GM23338 (cell line): ENCODE data around the gene TMEM121. TPM values are rescaled to one million over a fixed set of nuclear protein-coding genes. Genes with fewer than 3 reads are reported as not detected.

Source experiments
- ATAC-seq: fragments of 200-7000 bp; cut with Tn5 transposase; 3 replicates; pipeline ENCODE4 v1.9.1; 2020
- DNase-seq: peaks from one replicate; pipeline ENCODE4 v3.0.0-alpha.2; 2015; ENCODE audit warnings: low spot score
- H2AFZ ChIP-seq: fragments of 200-600 bp; sonication (generic); 2 replicates; pipeline ENCODE4 v1.8.0; 2016; ENCODE audit warnings: antibody characterized with exemption, mild to moderate bottlenecking, moderate library complexity
- H3F3A ChIP-seq: fragments of 200-600 bp; sonication (generic); replicated peaks from 2 replicates; pipeline ENCODE4 v1.8.0; 2017; ENCODE audit warnings: antibody characterized with exemption, mixed run types, low read depth
- H3K27ac ChIP-seq: fragments of 200-600 bp; sonication (generic); 2 replicates; pipeline ENCODE4 v1.6.1; 2016; ENCODE audit warnings: low read depth
- H3K27me3 ChIP-seq: fragments of 200-600 bp; sonication (generic); 2 replicates; pipeline ENCODE4 v1.8.0; 2016; ENCODE audit warnings: mild to moderate bottlenecking, mixed run types, moderate library complexity; ENCODE audit not compliant: insufficient read depth
- H3K36me3 ChIP-seq: fragments of 200-600 bp; sonication (generic); 2 replicates; pipeline ENCODE4 v1.8.0; 2016; ENCODE audit warnings: mild to moderate bottlenecking; ENCODE audit not compliant: insufficient read depth
- H3K4me1 ChIP-seq: fragments of 200-600 bp; sonication (generic); 2 replicates; pipeline ENCODE4 v1.8.0; 2016; ENCODE audit warnings: mild to moderate bottlenecking, moderate library complexity; ENCODE audit not compliant: insufficient read depth
- H3K4me2 ChIP-seq: fragments of 200-600 bp; sonication (generic); 2 replicates; pipeline ENCODE4 v1.7.1; 2017; ENCODE audit warnings: mixed run types
- H3K4me3 ChIP-seq: fragments of 200-600 bp; sonication (generic); 2 replicates; pipeline ENCODE4 v1.6.1; 2016; ENCODE audit warnings: mixed run types
- H3K79me2 ChIP-seq: fragments of 200-600 bp; sonication (generic); replicated peaks from 2 replicates; pipeline ENCODE4 v1.8.0; 2017; ENCODE audit warnings: mild to moderate bottlenecking; ENCODE audit not compliant: insufficient read depth
- H3K9me2 ChIP-seq: fragments of 200-600 bp; sonication (generic); 2 replicates; pipeline ENCODE4 v1.8.0; 2017; ENCODE audit not compliant: insufficient read depth
- H4K20me1 ChIP-seq: fragments of 200-600 bp; sonication (generic); replicated peaks from 2 replicates; pipeline ENCODE4 v1.8.0; 2017; ENCODE audit warnings: mild to moderate bottlenecking; ENCODE audit not compliant: insufficient read depth
- H3K27ac Mint-ChIP-seq: 2 replicates; pipeline ENCODE4 v1.8.0; 2020; ENCODE audit warnings: inconsistent platforms, mild to moderate bottlenecking, moderate library complexity, mixed read lengths
- H3K27me3 Mint-ChIP-seq: 3 replicates; pipeline ENCODE4 v1.8.0; 2022; ENCODE audit warnings: low read depth, mild to moderate bottlenecking, moderate library complexity, mixed read lengths, inconsistent platforms; ENCODE audit not compliant: insufficient read depth, poor library complexity
- H3K36me3 Mint-ChIP-seq: 3 replicates; pipeline ENCODE4 v1.8.0; 2021; ENCODE audit warnings: low read depth, mild to moderate bottlenecking, inconsistent platforms, moderate library complexity, mixed read lengths
- H3K4me1 Mint-ChIP-seq: 3 replicates; pipeline ENCODE4 v1.8.0; 2020; ENCODE audit warnings: mild to moderate bottlenecking, inconsistent platforms, mixed read lengths
- H3K4me3 Mint-ChIP-seq: 3 replicates; pipeline ENCODE4 v1.8.0; 2021; ENCODE audit warnings: moderate library complexity, mild to moderate bottlenecking, inconsistent platforms, mixed read lengths
- H3K9me3 Mint-ChIP-seq: 3 replicates; pipeline ENCODE4 v1.8.0; 2020; ENCODE audit warnings: moderate library complexity, mild to moderate bottlenecking, inconsistent platforms, mixed read lengths
- CREB1 ChIP-seq: fragments of 250-450 bp; sonication (Bioruptor Pico); IDR thresholded peaks from 2 replicates; pipeline ENCODE4 v1.5.0; 2020; ENCODE audit warnings: low read depth, mild to moderate bottlenecking, moderate library complexity
- EZH2 ChIP-seq: fragments of 200-600 bp; sonication (generic); IDR thresholded peaks from one replicate; pipeline ENCODE4 v1.8.0; 2017; ENCODE audit warnings: antibody characterized with exemption, mild to moderate bottlenecking, low read depth; ENCODE audit not compliant: unreplicated experiment
- EZH2phosphoT487 ChIP-seq: fragments of 200-600 bp; sonication (generic); IDR thresholded peaks from one replicate; pipeline ENCODE4 v1.8.1; 2018; ENCODE audit warnings: antibody characterized with exemption; ENCODE audit not compliant: unreplicated experiment
- JUNB ChIP-seq: IDR thresholded peaks from one replicate; pipeline ENCODE4 v1.6.1; 2016; ENCODE audit warnings: antibody characterized with exemption; ENCODE audit not compliant: unreplicated experiment
- NANOG ChIP-seq: IDR thresholded peaks from 2 replicates; pipeline ENCODE4 v1.6.1; 2016; ENCODE audit warnings: antibody characterized with exemption, borderline replicate concordance
- POLR2AphosphoS5 ChIP-seq: IDR thresholded peaks from 2 replicates; pipeline ENCODE4 v1.6.1; 2016; ENCODE audit warnings: antibody characterized with exemption, low read depth
- REST ChIP-seq: IDR thresholded peaks from one replicate; pipeline ENCODE4 v1.6.1; 2018; ENCODE audit warnings: antibody characterized with exemption; ENCODE audit not compliant: unreplicated experiment
- STAT1 ChIP-seq: IDR thresholded peaks from one replicate; pipeline ENCODE4 v1.6.1; 2016; ENCODE audit warnings: antibody characterized with exemption; ENCODE audit not compliant: unreplicated experiment
- ZNF114 ChIP-seq: fragments of 250-450 bp; sonication (Bioruptor Pico); IDR thresholded peaks from 2 replicates; pipeline ENCODE4 v1.5.0; 2020; ENCODE audit warnings: mild to moderate bottlenecking, moderate library complexity
- ZNF331 ChIP-seq: fragments of 250-450 bp; sonication (Bioruptor Pico); IDR thresholded peaks from 2 replicates; pipeline ENCODE4 v1.5.0; 2020; ENCODE audit warnings: low read depth, mild to moderate bottlenecking, moderate library complexity
- ZNF462 ChIP-seq: fragments of 250-450 bp; sonication (Bioruptor Pico); IDR thresholded peaks from 2 replicates; pipeline ENCODE4 v1.5.0; 2020; ENCODE audit warnings: mild to moderate bottlenecking, moderate library complexity
- polyA plus RNA-seq: library from polyadenylated mRNA; unstranded; fragments of >200 nt; fragmentation: Nextera tagmentation; extraction: Ambion mirVana; gene quantifications from 2 replicates; pipeline ENCODE4 v1.2.1, GENCODE V29; 2016
- total RNA-seq: library from RNA; depleted of rRNA; stranded (reverse); fragments of >200 nt; shearing (Covaris generic); gene quantifications from 2 replicates; pipeline ENCODE4 v1.2.3, GENCODE V29; 2014
- TF ChIP-seq, protein P1 (sequence below): IDR thresholded peaks from 2 replicates; pipeline ENCODE4 v1.6.1; 2016; ENCODE audit warnings: antibody characterized with exemption
- TF ChIP-seq, protein P2 (sequence below), 2 experiments: fragments of 200-600 bp in 1 of 2; sonication (generic) in 1 of 2; conservative IDR thresholded peaks; 2 replicates each; pipeline versions ENCODE4 v1.5.1 to v1.6.1; 2016 to 2017; ENCODE audit warnings: antibody characterized with exemption in 2 of 2, low read depth in 2 of 2, mild to moderate bottlenecking in 2 of 2, moderate library complexity in 1 of 2

The TMEM121 gene
- total and polyA plus RNA-seq, 2 experiments from 2014 or later: 0.13 to 1.3 TPM

GRCh38 chr14:105578070-105578469, 51.7 kb downstream of the TMEM121 start:
- Histone ChIP-seq H3K27me3 (no peaks in the 10 kb centered on the region), H2AFZ (no peak overlapping the region), H3K4me2 (no peak overlapping the region), H3K4me3 (no peak overlapping the region; the same call in 1 of the 2 replicates), H3K27ac (no peak overlapping the region), H3K4me1 (no peaks in the 10 kb centered on the region), H3F3A (peaks cover 26% of the 10 kb centered on the region), H3K36me3 (peaks cover 4% of the 10 kb centered on the region; the same call in 1 of the 2 replicates), H3K79me2 (no peaks in the 10 kb centered on the region), H4K20me1 (no peaks in the 10 kb centered on the region), H3K9me2 (no peaks in the 10 kb centered on the region)
- Mint-ChIP-seq H3K4me1 (no peaks in the 10 kb centered on the region; the same call in 2 of the 3 replicates), H3K4me3 (no peak overlapping the region; the same call in 2 of the 3 replicates), H3K27ac (no peak overlapping the region), H3K9me3 (peaks cover 66% of the 10 kb centered on the region), H3K36me3 (peaks cover 50% of the 10 kb centered on the region), H3K27me3 (peaks cover 37% of the 10 kb centered on the region)
- TF ChIP-seq, protein P1, sequence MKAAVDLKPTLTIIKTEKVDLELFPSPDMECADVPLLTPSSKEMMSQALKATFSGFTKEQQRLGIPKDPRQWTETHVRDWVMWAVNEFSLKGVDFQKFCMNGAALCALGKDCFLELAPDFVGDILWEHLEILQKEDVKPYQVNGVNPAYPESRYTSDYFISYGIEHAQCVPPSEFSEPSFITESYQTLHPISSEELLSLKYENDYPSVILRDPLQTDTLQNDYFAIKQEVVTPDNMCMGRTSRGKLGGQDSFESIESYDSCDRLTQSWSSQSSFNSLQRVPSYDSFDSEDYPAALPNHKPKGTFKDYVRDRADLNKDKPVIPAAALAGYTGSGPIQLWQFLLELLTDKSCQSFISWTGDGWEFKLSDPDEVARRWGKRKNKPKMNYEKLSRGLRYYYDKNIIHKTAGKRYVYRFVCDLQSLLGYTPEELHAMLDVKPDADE: no peak
- TF ChIP-seq EZH2 (no peak), ZNF114 (no peak), POLR2AphosphoS5 (no peak), CREB1 (CRISPR knock-in tag) (no peak), JUNB (no peak), ZNF331 (CRISPR knock-in tag) (no peak), NANOG (no peak), ZNF462 (CRISPR knock-in tag) (no peak), EZH2phosphoT487 (no peak), REST (no peak), STAT1 (no peak)
- TF ChIP-seq, protein P2, sequence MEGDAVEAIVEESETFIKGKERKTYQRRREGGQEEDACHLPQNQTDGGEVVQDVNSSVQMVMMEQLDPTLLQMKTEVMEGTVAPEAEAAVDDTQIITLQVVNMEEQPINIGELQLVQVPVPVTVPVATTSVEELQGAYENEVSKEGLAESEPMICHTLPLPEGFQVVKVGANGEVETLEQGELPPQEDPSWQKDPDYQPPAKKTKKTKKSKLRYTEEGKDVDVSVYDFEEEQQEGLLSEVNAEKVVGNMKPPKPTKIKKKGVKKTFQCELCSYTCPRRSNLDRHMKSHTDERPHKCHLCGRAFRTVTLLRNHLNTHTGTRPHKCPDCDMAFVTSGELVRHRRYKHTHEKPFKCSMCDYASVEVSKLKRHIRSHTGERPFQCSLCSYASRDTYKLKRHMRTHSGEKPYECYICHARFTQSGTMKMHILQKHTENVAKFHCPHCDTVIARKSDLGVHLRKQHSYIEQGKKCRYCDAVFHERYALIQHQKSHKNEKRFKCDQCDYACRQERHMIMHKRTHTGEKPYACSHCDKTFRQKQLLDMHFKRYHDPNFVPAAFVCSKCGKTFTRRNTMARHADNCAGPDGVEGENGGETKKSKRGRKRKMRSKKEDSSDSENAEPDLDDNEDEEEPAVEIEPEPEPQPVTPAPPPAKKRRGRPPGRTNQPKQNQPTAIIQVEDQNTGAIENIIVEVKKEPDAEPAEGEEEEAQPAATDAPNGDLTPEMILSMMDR (conservative IDR thresholded peaks at IDR 0.05; ENCODE audit: low read depth in 2 of 2): no peak
- DNase-seq (no peak), ATAC-seq (no peak)
